Stimulated activated CD8-positive, alpha-beta memory T cell treated with anti-CD3 and anti-CD28 coated beads, Interleukin-12 subunit alpha, Interleukin-12 subunit beta, amount 100 ng/mL, for 24 hours (primary cell): ENCODE measurements around the gene PRRT3.

Experiments
- DNase-seq: peaks from one replicate; pipeline ENCODE4 v3.0.0-alpha.2; 2020; ENCODE audit errors: extremely low read depth

PRRT3 gene

GRCh38 chr3:9951962-9952805 is at the start of gene PRRT3:
Gene PRRT3 (minus strand): TSS chr3:9952408. CDS start chr3:9950115, 2,293 bp downstream.
- DNase-seq, result no peak

GRCh38 chr3:10000686-10001085 is 48.5 kb upstream of the PRRT3 start:
- DNase-seq, result no peak

- no peak for DNase-seq
Observed at GRCh38 chr3:9994086-9994844, 42.1 kb upstream of the PRRT3 start.

- DNase-seq, result no peak
Observed at GRCh38 chr3:9986230-9986725, 34.1 kb upstream of the PRRT3 start.

- DNase-seq, result no peak
Observed at GRCh38 chr3:9980251-9980650, 28.0 kb upstream of the PRRT3 start.

- no peak for DNase-seq
Observed at GRCh38 chr3:9978710-9979305, 26.6 kb upstream of the PRRT3 start.

- DNase-seq, result no peak
Observed at GRCh38 chr3:9976721-9977709, 24.8 kb upstream of the PRRT3 start.

DNA sequence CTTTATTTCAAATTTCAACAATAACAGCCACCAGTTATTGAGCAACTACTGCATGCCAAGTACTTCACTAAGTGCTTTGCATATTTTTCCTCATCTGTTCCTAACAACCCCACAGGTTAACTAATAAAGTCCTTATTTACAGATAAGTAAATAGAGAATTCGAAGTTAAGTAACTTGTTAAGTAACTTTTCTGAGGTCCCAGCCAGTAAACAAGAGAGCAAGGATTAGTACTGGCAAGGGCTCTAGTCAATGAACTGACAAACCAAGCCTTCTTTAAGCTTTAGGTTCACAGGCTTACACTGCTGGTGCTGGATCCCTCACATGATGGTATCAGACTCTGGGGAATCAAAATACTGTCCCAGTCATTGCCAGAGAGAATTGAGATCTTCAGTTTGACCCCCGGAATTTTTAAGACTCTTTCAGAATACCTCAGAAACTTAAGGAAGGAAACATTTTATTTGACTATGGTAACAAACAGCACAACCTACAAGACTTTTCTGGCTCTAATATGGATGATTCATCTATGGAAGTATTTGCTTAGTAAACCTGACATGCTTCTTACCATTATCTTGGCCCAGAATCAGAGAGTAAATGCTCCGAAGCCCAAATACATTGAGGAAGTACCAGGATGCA is 17.9 kb upstream of the PRRT3 start:
- DNase-seq, result no peak

GRCh38 chr3:9969632-9970019 is 17.4 kb upstream of the PRRT3 start:
- no peak for DNase-seq

DNA sequence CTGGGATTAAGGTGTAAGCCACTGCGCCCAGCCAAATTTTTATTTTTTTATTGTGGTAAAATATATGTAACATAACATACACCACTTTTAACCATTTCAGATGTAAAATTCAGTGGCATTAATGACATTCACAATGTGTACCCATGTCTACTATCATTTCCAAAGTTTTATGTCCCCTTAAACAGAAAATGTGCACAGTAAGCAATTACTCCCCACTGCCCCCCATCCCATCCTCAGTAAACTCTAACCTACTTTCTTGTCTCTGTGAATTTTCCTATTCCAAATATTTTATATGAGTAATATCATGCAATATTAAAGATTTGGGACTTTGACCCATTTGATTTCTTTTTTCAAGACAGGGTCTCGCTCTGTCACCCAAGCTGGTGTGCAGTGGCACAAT is 14.6 kb upstream of the PRRT3 start:
- DNase-seq, result no peak

DNA sequence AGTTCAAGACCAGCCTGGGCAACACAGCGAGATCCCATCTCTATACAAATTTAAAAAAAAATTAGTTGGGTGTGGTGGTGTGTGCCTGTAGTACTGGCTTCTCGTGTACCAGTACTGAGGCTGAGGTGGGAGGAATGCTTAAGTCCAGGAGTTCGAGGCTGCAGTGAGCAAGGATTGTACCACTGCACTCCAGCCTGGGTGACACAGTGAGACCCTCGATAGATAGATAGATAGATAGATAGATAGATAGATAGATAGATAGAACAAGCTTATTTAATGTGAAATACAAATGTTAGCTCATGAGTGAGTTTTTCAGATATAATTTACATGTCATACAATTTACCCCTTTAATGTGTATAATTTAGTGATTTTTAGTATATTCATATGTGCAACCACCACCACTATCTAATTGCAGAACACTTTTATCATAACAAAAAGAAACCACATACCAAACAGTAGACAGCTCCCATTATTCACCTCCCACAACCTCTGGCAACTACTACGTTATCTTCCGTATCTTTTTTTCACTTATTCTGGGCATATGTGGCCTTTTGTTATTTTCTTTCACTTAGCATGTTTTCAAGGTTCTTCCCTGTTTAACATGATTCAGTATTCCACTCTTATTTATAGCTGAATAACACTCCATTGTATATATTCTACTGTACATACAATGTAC is 13.1 kb upstream of the PRRT3 start:
- DNase-seq, result no peak

- no peak for DNase-seq
Observed at GRCh38 chr3:9957214-9957613, 5.0 kb upstream of the PRRT3 start.

- no peak for DNase-seq
Observed at GRCh38 chr3:9955611-9956352, 3.6 kb upstream of the PRRT3 start.

- no peak for DNase-seq
Observed at GRCh38 chr3:9955067-9955502, 2.9 kb upstream of the PRRT3 start.

- no peak for DNase-seq
Observed at GRCh38 chr3:9951598-9951961, 628 bp downstream of the PRRT3 start.

DNA sequence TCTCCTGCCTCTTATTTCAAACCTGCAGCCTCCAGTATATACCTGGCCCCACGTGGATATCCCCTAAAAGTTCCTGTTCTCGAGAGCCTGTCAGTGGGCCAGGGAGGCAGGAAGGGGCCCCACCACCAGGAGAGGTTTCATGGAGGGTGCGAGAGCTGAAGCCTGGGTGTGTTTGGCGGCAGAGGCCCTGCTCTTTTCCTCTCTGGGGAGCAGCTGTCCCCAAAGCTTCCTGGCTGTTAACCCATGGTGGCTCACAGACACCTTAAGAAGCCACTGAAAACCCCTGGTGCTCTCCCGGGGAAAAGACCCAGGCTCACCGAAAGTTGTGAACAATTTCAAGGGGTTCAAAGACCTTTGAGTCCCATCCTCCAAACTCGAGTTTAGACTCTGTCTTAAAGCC is 1.1 kb downstream of the PRRT3 start:
- DNase-seq, result no peak

GRCh38 chr3:9949626-9950025 is 2.6 kb downstream of the PRRT3 start:
- no peak for DNase-seq

DNA sequence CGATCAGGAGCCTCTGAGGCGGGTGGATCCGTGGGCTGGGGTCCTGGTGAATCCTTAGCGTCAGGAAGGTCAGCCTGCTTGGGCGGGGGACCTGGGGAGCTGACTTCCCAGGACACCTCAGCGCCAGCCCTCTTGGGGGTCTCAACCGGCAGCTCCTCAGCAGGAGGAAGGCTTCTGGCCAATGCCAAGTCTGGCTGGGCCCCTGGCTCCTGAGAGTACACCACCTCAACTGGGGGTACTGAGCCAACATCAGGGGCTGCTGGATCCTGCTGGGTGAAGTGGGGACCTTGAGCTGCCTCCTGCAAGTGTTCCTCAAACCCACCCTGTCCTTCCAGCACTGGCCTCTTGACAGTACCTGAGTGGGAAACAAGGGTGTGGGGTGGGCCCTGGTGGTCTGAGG is 3.1 kb downstream of the PRRT3 start:
- no peak for DNase-seq

GRCh38 chr3:9948586-9948985 is 3.6 kb downstream of the PRRT3 start:
- DNase-seq, result no peak
